Endothelial cell of umbilical vein (primary cell): Measurements from ENCODE around the gene RAPGEF6. TPM values are rescaled to one million over a fixed set of nuclear protein-coding genes. Genes with fewer than 3 reads are reported as not detected.
A peak's percentile ranks its signal among the peaks of the same experiment; 100 is the strongest.

Source experiments
- BruUV-seq: library from RNA; stranded (reverse); fragments of 400-500 nt; replicated peaks from 2 replicates; lab custom pipeline; 2021; lab: Mats Ljungman, UMichigan
- CTCF ChIA-PET: fragments of 300-600, 350-600 bp; sonication (Branson Sonifier 250); formaldehyde crosslinking; loops from one replicate; lab custom pipeline; 2021; ENCODE audit warnings: antibody characterized with exemption, inconsistent platforms; lab: Charles Lee
- POLR2A ChIA-PET: fragments of 300-600, 350-600 bp; sonication (Branson Sonifier 250); formaldehyde crosslinking; loops from one replicate; lab custom pipeline; 2021; ENCODE audit warnings: antibody characterized with exemption, inconsistent platforms; lab: Charles Lee
- DNase-seq: peaks from one replicate; pipeline ENCODE4 v3.0.0-alpha.2; 2011; ENCODE audit warnings: low read depth, low spot score
- FAIRE-seq: peaks from 2 replicates; lab custom pipeline; 2011; peaks lifted over from hg19 to GRCh38; lab: Jason Lieb, UNC
- H2AFZ ChIP-seq: 2 replicates; pipeline ENCODE4 v1.6.0; 2012; ENCODE audit warnings: low read depth, low read length, control low read depth, inconsistent platforms
- H3K27ac ChIP-seq: 2 replicates; pipeline ENCODE4 v1.5.1; 2011; ENCODE audit warnings: low read depth, mild to moderate bottlenecking, control low read depth, low read length, moderate library complexity; ENCODE audit not compliant: insufficient read depth
- H3K27me3 ChIP-seq, 2 experiments: 2 replicates each; pipeline versions ENCODE4 v1.6.0 to v1.6.1; 2011; ENCODE audit warnings: low read length in 2 of 2, mixed read lengths in 1 of 2; ENCODE audit not compliant: control insufficient read depth in 2 of 2, insufficient read depth in 2 of 2
- H3K36me3 ChIP-seq, 2 experiments: 2 replicates in 1 of 2; 3 replicates in 1 of 2; pipeline ENCODE4 v1.5.1; 2011; ENCODE audit warnings: low read length in 2 of 2, mild to moderate bottlenecking in 1 of 2, moderate library complexity in 1 of 2; ENCODE audit not compliant: control insufficient read depth in 2 of 2, insufficient read depth in 2 of 2; ENCODE audit errors: extremely low read depth in 1 of 2
- H3K4me1 ChIP-seq: 3 replicates; pipeline ENCODE4 v1.5.1; 2011; ENCODE audit warnings: mild to moderate bottlenecking, low read length; ENCODE audit not compliant: control insufficient read depth, insufficient read depth; ENCODE audit errors: extremely low read depth
- H3K4me2 ChIP-seq: 2 replicates; pipeline ENCODE4 v1.6.1; 2011; ENCODE audit warnings: low read length, control low read depth, mixed read lengths; ENCODE audit not compliant: insufficient read depth
- H3K4me3 ChIP-seq, 3 experiments: fragments of 200-600 bp in 1 of 3; sonication (generic), shearing (Covaris generic) in 1 of 3; replicated peaks in 1 of 3; 2 replicates each; pipeline ENCODE4 v1.5.1; 2011 to 2016; ENCODE audit warnings: control low read depth in 3 of 3, low read length in 3 of 3, mild to moderate bottlenecking in 2 of 3, inconsistent platforms in 1 of 3, low read depth in 1 of 3, moderate library complexity in 1 of 3; ENCODE audit not compliant: insufficient read depth in 1 of 3
- H3K79me2 ChIP-seq: 2 replicates; pipeline ENCODE4 v1.6.0; 2012; ENCODE audit warnings: low read length, inconsistent platforms; ENCODE audit not compliant: control insufficient read depth, insufficient read depth
- H3K9ac ChIP-seq: replicated peaks from 2 replicates; pipeline ENCODE3; 2011; ENCODE audit warnings: low read length, control low read depth; ENCODE audit not compliant: insufficient read depth; ENCODE audit errors: extremely low read depth
- H3K9me1 ChIP-seq: replicated peaks from 3 replicates; pipeline ENCODE4 v1.6.0; 2011; ENCODE audit warnings: mild to moderate bottlenecking, low read length; ENCODE audit not compliant: control insufficient read depth, insufficient read depth; ENCODE audit errors: extremely low read depth
- H3K9me3 ChIP-seq: replicated peaks from 2 replicates; pipeline ENCODE4 v1.5.1; 2012; ENCODE audit warnings: low read length, inconsistent platforms; ENCODE audit not compliant: control insufficient read depth, insufficient read depth
- H4K20me1 ChIP-seq: replicated peaks from 2 replicates; pipeline ENCODE3; 2011; ENCODE audit warnings: mild to moderate bottlenecking, low read length; ENCODE audit not compliant: control insufficient read depth, insufficient read depth; ENCODE audit errors: extremely low read depth
- CTCF ChIP-seq, 2 donors: IDR thresholded peaks; 1 replicate in 1 of 2; 2 replicates in 1 of 2; pipeline ENCODE4 v1.5.1; 2011; ENCODE audit warnings: low read length in 2 of 2, mild to moderate bottlenecking in 2 of 2, moderate library complexity in 2 of 2, control low read depth in 1 of 2, inconsistent platforms in 1 of 2, low read depth in 1 of 2; ENCODE audit not compliant: insufficient read depth in 1 of 2; ENCODE audit errors: extremely low read depth in 1 of 2
- EZH2 ChIP-seq: IDR thresholded peaks from 2 replicates; pipeline ENCODE4 v1.6.1; 2012; ENCODE audit warnings: borderline replicate concordance, low read depth, mild to moderate bottlenecking, moderate library complexity, low read length, inconsistent platforms; ENCODE audit not compliant: severe bottlenecking
- GATA2 ChIP-seq: IDR thresholded peaks from 2 replicates; pipeline ENCODE4 v1.7.0; 2011; ENCODE audit warnings: low read depth, mild to moderate bottlenecking, moderate library complexity, mixed read lengths, low read length; ENCODE audit not compliant: insufficient read length, insufficient read depth
- dilution Hi-C: fragments of 300-500 bp; cut with MboI; formaldehyde crosslinking; loops from one replicate; pipeline ENCODE4 v1.15.0; 2019; ENCODE audit warnings: low sequenced_read_pairs; ENCODE audit not compliant: extremely low pct_ligation_motif_present
- intact Hi-C: fragments of 100-400 bp; cut with micrococcal nuclease; formaldehyde crosslinking; loops from one replicate; pipeline ENCODE4 v1.10.0; 2022
- polyA plus RNA-seq, 4 experiments: library from polyadenylated mRNA; depleted of rRNA in 3 of 4; stranded (reverse) in 3 of 4; unstranded in 1 of 4; fragments of >200 nt; gene quantifications; 2 replicates each; pipeline versions ENCODE4 v1.2.1 to v1.2.3, GENCODE V29; 2011 to 2012; ENCODE audit warnings: missing spikeins in 1 of 4
- total RNA-seq: library from RNA; stranded (reverse); gene quantifications from 2 replicates; pipeline ENCODE4 v1.2.3, GENCODE V29; 2021

Gene RAPGEF6
- total and polyA plus RNA-seq, 2 donors (not counting 3 experiments of a cell fraction or from before 2014, with no cell fraction given), result 3.5 to 17.5 TPM

GRCh38 chr5:131418846-131419245 lies 216.2 kb downstream of the RAPGEF6 start:
- ChIA-PET POLR2A (no interaction called here), CTCF (interaction anchor here (0.5 to 2.7 kb wide), 9 partner anchors 154 to 1648 kb away, joined by 3 to 9 read pairs (median 5); partner anchors contain the start of genes ACSL6 and CDC42SE2)
- H3K9me1 ChIP-seq, result no peaks in the 10 kb centered on the region
- no TSS peak for BruUV-seq
- no peak overlapping the region for H2AFZ ChIP-seq
- H4K20me1 ChIP-seq, result no peaks in the 10 kb centered on the region
- no peaks in the 10 kb centered on the region for H3K79me2 ChIP-seq
- no peak for FAIRE-seq
- no peaks in the 10 kb centered on the region for H3K9me3 ChIP-seq
- H3K4me1 ChIP-seq, result no peaks in the 10 kb centered on the region
- TF ChIP-seq GATA2, result no peak
- no peak overlapping the region for H3K27ac ChIP-seq
- intact Hi-C loops (loop anchor here (5.0 kb wide), 2 partner anchors 307 to 1312 kb away; no protein-coding TSS in a partner anchor), dilution Hi-C loops (no loop called here)
- peaks cover 3% of the 10 kb centered on the region in 2 experiments for H3K36me3 ChIP-seq
- no peak overlapping the region for H3K4me2 ChIP-seq
- H3K27me3 ChIP-seq, result no peaks in the 10 kb centered on the region
- H3K4me3 ChIP-seq, result no peak overlapping the region
- no peak overlapping the region for H3K9ac ChIP-seq
- DNase-seq, result no peak

GRCh38 chr5:131417240-131417869 lies 217.7 kb downstream of the RAPGEF6 start:
- peak; percentile 79 for DNase-seq
- POLR2A ChIA-PET, result no interaction called here
- no peaks in the 10 kb centered on the region for H4K20me1 ChIP-seq
- H3K4me2 ChIP-seq, result no peak overlapping the region
- H3K9ac ChIP-seq, result no peak overlapping the region
- FAIRE-seq, result peak; percentile 59
- H3K9me3 ChIP-seq, result no peaks in the 10 kb centered on the region
- H3K79me2 ChIP-seq, result no peaks in the 10 kb centered on the region
- CTCF ChIA-PET, result interaction anchor here (1.2 to 2.7 kb wide), 3 partner anchors 153 to 591 kb away, joined by 7 to 9 read pairs (median 9); partner anchors contain the start of gene CDC42SE2
- H3K36me3 ChIP-seq, result peaks cover 3% of the 10 kb centered on the region in 2 experiments
- no TSS peak for BruUV-seq
- H3K9me1 ChIP-seq, result no peaks in the 10 kb centered on the region
- dilution Hi-C loops (no loop called here), intact Hi-C loops (loop anchor here (1.0 to 5.0 kb wide), 4 partner anchors 253 to 1517 kb away; no protein-coding TSS in a partner anchor)
- no peaks in the 10 kb centered on the region for H3K27me3 ChIP-seq
- no peak overlapping the region for H2AFZ ChIP-seq
- H3K4me3 ChIP-seq, result no peak overlapping the region
- H3K4me1 ChIP-seq, result no peaks in the 10 kb centered on the region
- TF ChIP-seq CTCF (IDR thresholded peaks at IDR 0.05; ENCODE audit: extremely low read depth in 1 of 2, insufficient read depth in 1 of 2, low read depth in 1 of 2, low read length in 2 of 2), result peak; percentile 60 to 64
- TF ChIP-seq EZH2, result no peak
- no peak overlapping the region for H3K27ac ChIP-seq
